IPS-11a (cell line): Measurements from ENCODE around the gene ERN1.

ENCODE experiments used
- H3K4me3 ChIP-seq: one replicate; pipeline ENCODE4 v1.5.1; 2013; ENCODE audit warnings: low read depth, low read length, control low read depth

Gene ERN1

GRCh38 chr17:64113006-64113405 is 16.9 kb downstream of the ERN1 start:
- H3K4me3 ChIP-seq = no peak overlapping the region

DNA sequence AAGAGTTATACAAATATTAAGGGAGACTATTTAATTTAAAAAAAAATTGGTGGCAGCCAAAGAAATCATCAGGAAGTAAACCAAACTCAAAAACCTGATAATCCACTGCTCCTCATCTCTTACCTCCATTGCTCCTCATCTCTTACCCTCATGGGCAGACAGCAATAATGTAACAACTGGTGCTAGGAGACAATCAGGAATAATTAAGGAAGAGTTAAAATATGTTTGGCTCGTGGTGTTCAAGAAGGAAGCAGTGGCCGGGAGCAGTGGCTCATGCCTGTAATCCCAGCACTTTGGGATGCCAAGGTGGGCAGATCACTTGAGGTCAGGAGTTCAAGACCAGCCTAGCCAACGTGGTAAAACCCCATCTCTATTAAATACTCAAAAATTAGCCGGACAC is 18.1 kb downstream of the ERN1 start:
- no peak overlapping the region for H3K4me3 ChIP-seq

- H3K4me3 ChIP-seq = no peak overlapping the region
Observed at GRCh38 chr17:64110379-64111152, 19.4 kb downstream of the ERN1 start.

DNA sequence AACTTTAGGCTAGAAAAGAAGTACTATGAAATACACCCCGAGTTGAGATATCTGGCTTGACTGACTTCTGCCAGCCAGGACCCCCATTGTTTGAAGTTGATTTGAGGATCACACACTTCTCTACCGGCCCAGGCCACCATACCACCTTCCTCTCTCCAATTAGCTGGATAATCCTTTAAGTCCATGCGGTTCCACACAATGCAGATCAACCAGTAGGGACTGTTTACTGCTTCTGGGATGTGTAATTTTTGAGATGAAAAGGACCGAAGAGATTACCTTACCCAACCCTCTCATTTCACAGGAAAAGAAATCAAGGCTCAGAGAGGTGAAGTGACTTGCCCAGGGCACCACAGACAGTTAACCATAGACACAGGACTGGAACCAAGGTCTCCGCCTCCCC is 20.5 kb downstream of the ERN1 start:
- H3K4me3 ChIP-seq = no peak overlapping the region

GRCh38 chr17:64107500-64108236 is 22.3 kb downstream of the ERN1 start:
- no peak overlapping the region for H3K4me3 ChIP-seq

DNA sequence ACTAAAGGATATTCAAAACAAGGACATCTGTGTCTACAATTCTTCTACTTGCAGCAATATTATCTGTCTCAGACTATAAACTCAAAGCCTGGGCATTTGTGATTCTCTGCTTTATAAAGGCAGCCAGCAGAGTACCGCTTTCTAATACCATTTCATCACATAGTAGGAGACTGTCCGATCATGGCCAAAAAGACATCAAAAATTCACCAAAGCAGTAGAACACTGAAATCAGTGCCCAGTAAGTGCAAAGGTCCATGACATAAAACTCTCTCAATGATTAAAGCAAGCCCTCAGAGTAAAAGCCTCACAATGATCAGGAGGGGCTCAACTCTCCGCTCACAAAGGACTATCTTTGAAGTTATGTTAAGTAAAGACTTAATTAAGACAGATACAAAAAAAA is 23.0 kb downstream of the ERN1 start:
- H3K4me3 ChIP-seq = no peak overlapping the region

- H3K4me3 ChIP-seq = no peak overlapping the region
Observed at GRCh38 chr17:64103391-64104364, 26.3 kb downstream of the ERN1 start.

- no peak overlapping the region for H3K4me3 ChIP-seq
Observed at GRCh38 chr17:64102627-64103390, 27.1 kb downstream of the ERN1 start.

DNA sequence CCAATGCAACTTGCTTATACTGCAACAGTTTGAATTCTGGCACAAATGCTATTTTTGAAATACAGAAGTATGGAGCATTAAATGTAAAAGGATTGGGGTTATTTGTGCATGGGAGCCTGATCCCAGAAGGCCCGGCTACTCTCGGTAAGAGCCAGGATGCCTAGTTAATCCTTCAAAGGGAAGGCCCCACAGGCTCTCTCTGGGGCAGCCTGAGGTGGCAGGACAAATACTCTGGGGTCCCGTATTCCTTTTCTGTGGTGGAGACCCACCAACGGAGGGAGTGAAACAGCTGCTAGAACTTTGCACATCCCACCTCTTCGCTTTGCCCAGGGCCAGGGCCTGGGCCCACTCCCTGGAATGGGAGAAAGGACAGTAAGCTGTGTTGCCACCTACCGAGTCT is 30.4 kb downstream of the ERN1 start:
- no peak overlapping the region for H3K4me3 ChIP-seq

GRCh38 chr17:64097196-64097936 is 32.6 kb downstream of the ERN1 start:
- no peak overlapping the region for H3K4me3 ChIP-seq

GRCh38 chr17:64096037-64096436 is 33.9 kb downstream of the ERN1 start:
- no peak overlapping the region for H3K4me3 ChIP-seq

- H3K4me3 ChIP-seq = no peak overlapping the region
Observed at GRCh38 chr17:64095144-64095882, 34.6 kb downstream of the ERN1 start.

DNA sequence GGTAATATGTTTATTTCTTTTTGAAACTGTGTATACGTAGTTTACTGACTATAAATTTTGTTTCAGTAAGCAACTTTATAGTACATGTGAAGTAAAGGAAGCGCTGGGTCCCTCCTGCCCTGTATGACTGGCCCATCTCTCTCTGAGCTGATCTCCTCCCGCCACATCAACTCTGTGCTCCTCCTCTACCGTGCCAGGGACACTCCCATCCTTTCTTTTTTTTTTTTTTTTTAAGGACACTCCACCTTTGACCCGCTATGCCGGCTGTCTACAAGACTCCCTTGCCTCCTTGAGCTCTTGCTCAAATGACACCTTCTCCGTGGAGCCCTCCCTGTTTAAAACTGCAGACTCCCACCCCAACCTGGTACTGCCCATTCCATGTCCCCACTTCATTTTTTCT is 35.5 kb downstream of the ERN1 start:
- H3K4me3 ChIP-seq = no peak overlapping the region

DNA sequence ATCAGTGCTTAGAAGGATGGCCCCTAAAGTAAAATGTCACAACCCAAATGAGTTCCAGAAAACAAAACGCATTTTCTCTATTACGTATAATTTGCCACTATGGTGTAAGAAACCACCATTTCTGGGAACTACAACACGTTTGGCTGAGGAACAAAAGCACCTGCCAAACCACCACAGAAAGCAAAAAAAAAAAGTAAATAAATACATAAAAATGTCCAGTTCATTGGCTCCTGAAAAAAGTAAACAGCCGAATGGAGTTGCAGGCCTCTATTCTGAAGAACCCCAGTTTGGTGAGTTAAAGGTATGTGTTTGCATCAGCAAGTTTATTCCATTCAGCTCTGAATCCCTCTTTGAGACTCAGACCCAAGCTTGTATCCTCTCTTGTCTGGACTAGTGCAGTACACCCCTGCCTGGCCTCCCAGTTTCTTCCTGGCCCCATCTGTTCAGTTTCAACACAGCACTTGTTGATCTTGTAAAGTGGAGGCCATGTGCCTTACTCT is 36.9 kb downstream of the ERN1 start:
- no peak overlapping the region for H3K4me3 ChIP-seq

DNA sequence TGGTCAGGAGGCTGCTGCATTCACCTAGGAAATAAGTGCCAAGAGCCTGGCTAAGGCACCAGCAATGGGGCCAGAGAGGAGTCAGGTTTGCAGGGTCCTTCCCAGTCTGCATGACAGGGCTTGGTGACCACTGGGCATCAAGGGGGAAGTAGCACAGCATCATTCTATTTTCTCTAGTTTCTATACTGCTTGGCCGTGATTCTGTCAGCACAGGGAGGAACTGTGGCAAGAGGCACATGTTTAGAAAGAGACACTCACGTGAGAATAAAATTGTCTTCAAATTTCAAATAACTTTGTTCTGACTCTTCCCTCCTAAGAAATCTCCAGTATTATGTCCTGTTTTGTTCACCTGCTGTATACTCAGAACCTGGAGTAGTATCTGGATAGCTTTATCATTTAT is 37.8 kb downstream of the ERN1 start:
- no peak overlapping the region for H3K4me3 ChIP-seq

DNA sequence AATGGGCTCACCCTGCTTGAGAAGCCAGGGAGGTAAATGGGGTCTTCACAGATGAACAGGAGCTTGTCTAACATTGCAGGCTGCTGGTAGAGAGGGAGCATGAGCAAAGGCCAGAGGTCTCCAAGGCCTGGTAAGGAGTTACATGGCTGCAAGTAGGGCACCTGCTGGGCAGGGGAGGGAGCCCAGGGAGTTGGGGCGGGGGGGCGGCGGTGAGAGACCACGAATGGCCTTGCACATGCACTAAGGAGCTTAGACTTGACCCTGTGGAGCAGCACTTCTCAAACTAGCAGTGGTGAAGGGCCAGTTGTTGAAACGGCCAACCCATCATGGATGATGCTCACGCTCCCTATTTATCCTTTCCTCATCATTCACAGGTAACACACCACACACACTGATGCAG is 38.4 kb downstream of the ERN1 start:
- no peak overlapping the region for H3K4me3 ChIP-seq

- H3K4me3 ChIP-seq = no peak overlapping the region
Observed at GRCh38 chr17:64091116-64091515, 38.8 kb downstream of the ERN1 start.

DNA sequence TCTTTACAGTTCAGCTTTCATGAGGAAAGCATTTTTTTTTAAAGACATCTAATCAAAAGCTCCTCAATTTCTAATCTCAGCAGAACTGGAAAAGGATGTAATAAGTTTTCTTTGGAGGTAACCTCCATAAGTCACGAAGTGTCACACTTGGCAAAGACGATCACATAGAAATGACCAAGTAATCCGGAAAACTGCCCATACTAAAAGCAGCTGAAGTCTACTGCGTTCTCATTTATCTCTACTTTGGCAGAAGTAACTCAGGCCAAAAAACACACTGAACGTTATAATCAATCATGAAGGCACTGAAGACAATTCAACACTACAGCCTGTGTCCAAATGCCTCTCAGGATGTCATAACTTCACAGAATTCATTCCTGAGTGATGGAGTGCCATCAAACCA is 39.8 kb downstream of the ERN1 start:
- H3K4me3 ChIP-seq = no peak overlapping the region
